Measurements from ENCODE around the gene MCCD1. TPM values are rescaled to one million over a fixed set of nuclear protein-coding genes. Genes with fewer than 3 reads are reported as not detected.

The MCCD1 gene
- total and polyA plus RNA-seq, 2 of the 13 experiments (the other 11 are each of a cell fraction or from before 2014, with no cell fraction given) = 0.15 TPM; not detected in 1

DNA sequence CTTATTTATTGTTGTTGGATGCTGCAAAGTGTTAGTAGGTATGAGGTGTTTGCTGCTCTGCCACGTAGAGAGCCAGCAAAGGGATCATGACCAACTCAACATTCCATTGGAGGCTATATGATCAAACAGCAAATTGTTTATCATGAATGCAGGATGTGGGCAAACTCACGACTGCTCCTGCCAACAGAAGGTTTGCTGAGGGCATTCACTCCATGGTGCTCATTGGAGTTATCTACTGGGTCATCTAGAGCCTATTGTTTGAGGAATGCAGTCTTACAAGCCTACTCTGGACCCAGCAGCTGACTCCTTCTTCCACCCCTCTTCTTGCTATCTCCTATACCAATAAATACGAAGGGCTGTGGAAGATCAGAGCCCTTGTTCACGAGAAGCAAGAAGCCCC, 18.8 kb upstream of the MCCD1 start:
- CTCF ChIA-PET (ENCODE audit: low intra/inter-chr PET ratio, low total read pairs) = no interaction called here
- in situ Hi-C loops (cut with HindIII; ENCODE audit: extremely low pct_ligation_motif_present, low pct_unique_long_range_greater_than_20kb) (no loop called here), intact Hi-C loops (cut with micrococcal nuclease; ENCODE audit: unreplicated experiment) (no loop called here)
- Histone ChIP-seq H3K4me3 (replicated peaks in 1 of 3; ENCODE audit: insufficient read depth in 1 of 3, low read depth in 2 of 3, low read length in 3 of 3) (no peak overlapping the region), H3K9ac (ENCODE audit: insufficient read depth, low read depth, low read length) (no peak overlapping the region), H3K27ac (ENCODE audit: extremely low read length, insufficient read depth, low read length) (no peak overlapping the region), H3K9me3 (ENCODE audit: low read length) (no peaks in the 10 kb centered on the region), H3K4me1 (ENCODE audit: insufficient read depth, low read length) (peaks cover 6% of the 10 kb centered on the region), H3K36me3 (replicated peaks in 1 of 2; ENCODE audit: control insufficient read depth in 1 of 2, insufficient read depth in 2 of 2, low read length in 2 of 2) (0 out of 5 replicates have a peak, but pooled peaks cover 0 to 6% of the 10 kb centered on the region in 2 experiments), H3K27me3 (ENCODE audit: control insufficient read depth in 1 of 2, insufficient read depth in 2 of 2, low read length in 2 of 2) (0 out of 5 replicates have a peak, but pooled peaks cover 0 to 8% of the 10 kb centered on the region in 2 experiments), H3K4me2 (ENCODE audit: low read depth, low read length) (no peak overlapping the region), H4K20me1 (ENCODE audit: insufficient read depth, low read length) (no peaks in the 10 kb centered on the region), H2AFZ (ENCODE audit: low read length) (no peak overlapping the region), H3K79me2 (ENCODE audit: insufficient read depth, low read length) (no peaks in the 10 kb centered on the region)
- no peak for FAIRE-seq
- POLR2A ChIA-PET = no interaction called here
- WGBS (ENCODE audit: low lambda C conversion rate) = 48% methylated on average over 4 of the region's 4 CpGs
- no peak for DNase-seq (ENCODE audit: low spot score)
- no TSS peak for BruUV-seq (replicated peaks)
- ATAC-seq = no peak
- TF ChIP-seq CAMTA2 (CRISPR knock-in tag; IDR thresholded peaks at IDR 0.05; ENCODE audit: borderline replicate concordance) = no peak

DNA sequence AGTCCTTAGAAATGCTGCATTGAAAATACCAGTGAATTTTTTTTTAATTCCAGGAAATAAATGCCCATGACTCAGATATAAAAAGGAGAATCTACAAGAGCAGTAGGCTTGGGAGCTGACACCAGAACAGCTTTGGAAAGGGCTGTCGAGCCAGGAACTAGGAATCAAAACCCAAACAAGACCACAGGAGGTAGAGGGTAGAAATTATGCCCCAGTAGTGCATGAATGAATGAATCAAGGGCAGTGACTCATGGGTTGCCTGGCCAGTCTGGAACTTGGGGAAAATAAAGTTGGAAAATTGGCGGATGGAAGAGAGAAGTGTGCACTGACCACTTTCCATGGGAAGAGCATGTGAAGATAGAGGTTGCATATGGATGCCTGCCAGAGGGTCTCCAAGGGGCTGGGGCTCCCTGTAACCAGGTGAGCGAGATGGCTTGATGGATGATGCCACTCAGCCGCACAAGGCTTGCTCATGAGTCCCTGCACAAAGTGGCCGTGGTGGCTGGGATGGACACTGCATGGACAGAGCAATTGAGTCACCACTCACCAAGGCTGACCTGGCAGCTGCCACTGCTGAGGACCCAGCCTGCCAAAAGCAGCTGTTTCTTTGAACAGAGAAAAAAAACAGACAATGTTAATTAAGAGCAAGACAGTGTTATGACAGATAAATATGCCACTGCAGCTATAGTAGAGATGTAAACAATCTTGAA, 15.2 kb upstream of the MCCD1 start:
- ChIA-PET CTCF (ENCODE audit: low intra/inter-chr PET ratio, low total read pairs) (no interaction called here), POLR2A (no interaction called here)
- 30% methylated on average over 4 of the region's 5 CpGs for WGBS (ENCODE audit: low lambda C conversion rate)
- intact Hi-C loops (cut with micrococcal nuclease; ENCODE audit: unreplicated experiment) = no loop called here
- no peak overlapping the region for H3K9ac ChIP-seq (ENCODE audit: insufficient read depth, low read depth, low read length)
- no peaks in the 10 kb centered on the region for H3K36me3 ChIP-seq (replicated peaks in 1 of 2; ENCODE audit: control insufficient read depth in 1 of 2, insufficient read depth in 2 of 2, low read length in 2 of 2)
- H3K27me3 ChIP-seq (ENCODE audit: control insufficient read depth in 1 of 2, insufficient read depth in 2 of 2, low read length in 2 of 2) = peaks cover 4 to 17% of the 10 kb centered on the region in 2 experiments; a peak in 2 of 5 replicates
- H3K4me3 ChIP-seq (replicated peaks in 1 of 3; ENCODE audit: insufficient read depth in 1 of 3, low read depth in 2 of 3, low read length in 3 of 3) = no peak overlapping the region
- no peak overlapping the region for H2AFZ ChIP-seq (ENCODE audit: low read length)
- no peaks in the 10 kb centered on the region for H3K79me2 ChIP-seq (ENCODE audit: insufficient read depth, low read length)
- BruUV-seq (replicated peaks) = no TSS peak
- no peak overlapping the region for H3K4me2 ChIP-seq (ENCODE audit: low read depth, low read length)
- no peaks in the 10 kb centered on the region for H4K20me1 ChIP-seq (ENCODE audit: insufficient read depth, low read length)
- no peak for DNase-seq (ENCODE audit: low spot score)
- no peaks in the 10 kb centered on the region for H3K9me3 ChIP-seq (ENCODE audit: low read length)
- in situ Hi-C loops (cut with HindIII; ENCODE audit: extremely low pct_ligation_motif_present, low pct_unique_long_range_greater_than_20kb) = no loop called here
- H3K4me1 ChIP-seq (ENCODE audit: insufficient read depth, low read length) = peaks cover 6% of the 10 kb centered on the region
- no peak for ATAC-seq
- FAIRE-seq = no peak
- H3K27ac ChIP-seq (ENCODE audit: extremely low read length, insufficient read depth, low read length) = no peak overlapping the region
- TF ChIP-seq, protein P1, sequence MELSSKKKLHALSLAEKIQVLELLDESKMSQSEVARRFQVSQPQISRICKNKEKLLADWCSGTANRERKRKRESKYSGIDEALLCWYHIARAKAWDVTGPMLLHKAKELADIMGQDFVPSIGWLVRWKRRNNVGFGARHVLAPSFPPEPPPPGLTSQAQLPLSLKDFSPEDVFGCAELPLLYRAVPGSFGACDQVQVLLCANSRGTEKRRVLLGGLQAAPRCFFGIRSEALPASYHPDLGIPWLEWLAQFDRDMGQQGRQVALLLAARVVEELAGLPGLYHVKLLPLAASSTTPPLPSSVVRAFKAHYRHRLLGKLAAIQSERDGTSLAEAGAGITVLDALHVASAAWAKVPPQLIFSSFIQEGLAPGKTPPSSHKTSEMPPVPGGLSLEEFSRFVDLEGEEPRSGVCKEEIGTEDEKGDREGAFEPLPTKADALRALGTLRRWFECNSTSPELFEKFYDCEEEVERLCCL (CRISPR knock-in tag; IDR thresholded peaks at IDR 0.05; ENCODE audit: borderline replicate concordance) = no peak
- TF ChIP-seq FLYWCH1 (CRISPR knock-in tag; IDR thresholded peaks at IDR 0.05) (no peak), TRIM24 (CRISPR knock-in tag; IDR thresholded peaks at IDR 0.05) (no peak), ZBTB20 (CRISPR knock-in tag; IDR thresholded peaks at IDR 0.05; ENCODE audit: borderline replicate concordance, low read depth) (no peak)
- TF ChIP-seq, protein P2, sequence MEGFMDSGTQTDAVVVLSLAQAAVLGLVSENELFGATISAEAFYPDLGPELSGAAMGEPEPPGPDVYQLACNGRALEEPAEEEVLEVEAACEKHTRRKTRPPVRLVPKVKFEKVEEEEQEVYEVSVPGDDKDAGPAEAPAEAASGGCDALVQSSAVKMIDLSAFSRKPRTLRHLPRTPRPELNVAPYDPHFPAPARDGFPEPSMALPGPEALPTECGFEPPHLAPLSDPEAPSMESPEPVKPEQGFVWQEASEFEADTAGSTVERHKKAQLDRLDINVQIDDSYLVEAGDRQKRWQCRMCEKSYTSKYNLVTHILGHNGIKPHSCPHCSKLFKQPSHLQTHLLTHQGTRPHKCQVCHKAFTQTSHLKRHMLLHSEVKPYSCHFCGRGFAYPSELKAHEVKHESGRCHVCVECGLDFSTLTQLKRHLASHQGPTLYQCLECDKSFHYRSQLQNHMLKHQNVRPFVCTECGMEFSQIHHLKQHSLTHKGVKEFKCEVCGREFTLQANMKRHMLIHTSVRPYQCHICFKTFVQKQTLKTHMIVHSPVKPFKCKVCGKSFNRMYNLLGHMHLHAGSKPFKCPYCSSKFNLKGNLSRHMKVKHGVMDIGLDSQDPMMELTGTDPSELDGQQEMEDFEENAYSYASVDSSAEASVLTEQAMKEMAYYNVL (CRISPR knock-in tag; IDR thresholded peaks at IDR 0.05; ENCODE audit: borderline replicate concordance) = no peak
- TF ChIP-seq, protein P3, sequence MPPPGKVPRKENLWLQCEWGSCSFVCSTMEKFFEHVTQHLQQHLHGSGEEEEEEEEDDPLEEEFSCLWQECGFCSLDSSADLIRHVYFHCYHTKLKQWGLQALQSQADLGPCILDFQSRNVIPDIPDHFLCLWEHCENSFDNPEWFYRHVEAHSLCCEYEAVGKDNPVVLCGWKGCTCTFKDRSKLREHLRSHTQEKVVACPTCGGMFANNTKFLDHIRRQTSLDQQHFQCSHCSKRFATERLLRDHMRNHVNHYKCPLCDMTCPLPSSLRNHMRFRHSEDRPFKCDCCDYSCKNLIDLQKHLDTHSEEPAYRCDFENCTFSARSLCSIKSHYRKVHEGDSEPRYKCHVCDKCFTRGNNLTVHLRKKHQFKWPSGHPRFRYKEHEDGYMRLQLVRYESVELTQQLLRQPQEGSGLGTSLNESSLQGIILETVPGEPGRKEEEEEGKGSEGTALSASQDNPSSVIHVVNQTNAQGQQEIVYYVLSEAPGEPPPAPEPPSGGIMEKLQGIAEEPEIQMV (CRISPR knock-in tag; IDR thresholded peaks at IDR 0.05; ENCODE audit: low read depth) = no peak
- TF ChIP-seq, protein P4, sequence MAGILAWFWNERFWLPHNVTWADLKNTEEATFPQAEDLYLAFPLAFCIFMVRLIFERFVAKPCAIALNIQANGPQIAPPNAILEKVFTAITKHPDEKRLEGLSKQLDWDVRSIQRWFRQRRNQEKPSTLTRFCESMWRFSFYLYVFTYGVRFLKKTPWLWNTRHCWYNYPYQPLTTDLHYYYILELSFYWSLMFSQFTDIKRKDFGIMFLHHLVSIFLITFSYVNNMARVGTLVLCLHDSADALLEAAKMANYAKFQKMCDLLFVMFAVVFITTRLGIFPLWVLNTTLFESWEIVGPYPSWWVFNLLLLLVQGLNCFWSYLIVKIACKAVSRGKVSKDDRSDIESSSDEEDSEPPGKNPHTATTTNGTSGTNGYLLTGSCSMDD (CRISPR knock-in tag; IDR thresholded peaks at IDR 0.05) = no peak

Data from HepG2 (cell line).